ENCODE data around the gene EME1. TPM values are rescaled to one million over a fixed set of nuclear protein-coding genes. Genes with fewer than 3 reads are reported as not detected.
A peak's percentile ranks its signal among the peaks of the same experiment; 100 is the strongest.
"Not testable (repeated sequence)": the region's sequence is repeated elsewhere in the genome, so short reads cannot be mapped to it uniquely, and the experiment has no call there.

EME1 gene
- total RNA-seq, 4 donors from 2014 or later: 1.1 TPM; not detected in 3

DNA sequence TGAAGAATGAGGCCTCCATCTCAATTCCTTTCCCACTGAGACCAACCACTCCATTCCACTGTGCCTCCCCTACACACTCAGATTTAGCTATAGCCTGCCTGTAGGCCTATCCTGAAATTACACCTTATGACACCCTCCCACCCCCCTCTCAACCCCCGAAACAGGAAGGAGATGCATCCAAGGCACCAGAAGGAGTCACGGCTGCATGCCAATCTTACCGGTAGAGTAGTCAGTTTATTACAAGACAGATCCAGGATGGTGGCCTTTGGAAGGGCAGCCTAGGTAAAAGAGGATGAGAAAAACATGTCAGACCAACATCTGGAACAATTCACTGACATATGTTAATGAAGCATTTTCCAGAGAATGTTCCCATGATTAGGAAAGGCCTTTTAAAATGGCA, 21.7 kb downstream of the EME1 start:
- TF ChIP-seq, protein P1, sequence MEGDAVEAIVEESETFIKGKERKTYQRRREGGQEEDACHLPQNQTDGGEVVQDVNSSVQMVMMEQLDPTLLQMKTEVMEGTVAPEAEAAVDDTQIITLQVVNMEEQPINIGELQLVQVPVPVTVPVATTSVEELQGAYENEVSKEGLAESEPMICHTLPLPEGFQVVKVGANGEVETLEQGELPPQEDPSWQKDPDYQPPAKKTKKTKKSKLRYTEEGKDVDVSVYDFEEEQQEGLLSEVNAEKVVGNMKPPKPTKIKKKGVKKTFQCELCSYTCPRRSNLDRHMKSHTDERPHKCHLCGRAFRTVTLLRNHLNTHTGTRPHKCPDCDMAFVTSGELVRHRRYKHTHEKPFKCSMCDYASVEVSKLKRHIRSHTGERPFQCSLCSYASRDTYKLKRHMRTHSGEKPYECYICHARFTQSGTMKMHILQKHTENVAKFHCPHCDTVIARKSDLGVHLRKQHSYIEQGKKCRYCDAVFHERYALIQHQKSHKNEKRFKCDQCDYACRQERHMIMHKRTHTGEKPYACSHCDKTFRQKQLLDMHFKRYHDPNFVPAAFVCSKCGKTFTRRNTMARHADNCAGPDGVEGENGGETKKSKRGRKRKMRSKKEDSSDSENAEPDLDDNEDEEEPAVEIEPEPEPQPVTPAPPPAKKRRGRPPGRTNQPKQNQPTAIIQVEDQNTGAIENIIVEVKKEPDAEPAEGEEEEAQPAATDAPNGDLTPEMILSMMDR (IDR thresholded peaks at IDR 0.05): no peak
- no peak for ATAC-seq (ENCODE audit: low FRiP score)
- no peak for DNase-seq (ENCODE audit: low spot score)

DNA sequence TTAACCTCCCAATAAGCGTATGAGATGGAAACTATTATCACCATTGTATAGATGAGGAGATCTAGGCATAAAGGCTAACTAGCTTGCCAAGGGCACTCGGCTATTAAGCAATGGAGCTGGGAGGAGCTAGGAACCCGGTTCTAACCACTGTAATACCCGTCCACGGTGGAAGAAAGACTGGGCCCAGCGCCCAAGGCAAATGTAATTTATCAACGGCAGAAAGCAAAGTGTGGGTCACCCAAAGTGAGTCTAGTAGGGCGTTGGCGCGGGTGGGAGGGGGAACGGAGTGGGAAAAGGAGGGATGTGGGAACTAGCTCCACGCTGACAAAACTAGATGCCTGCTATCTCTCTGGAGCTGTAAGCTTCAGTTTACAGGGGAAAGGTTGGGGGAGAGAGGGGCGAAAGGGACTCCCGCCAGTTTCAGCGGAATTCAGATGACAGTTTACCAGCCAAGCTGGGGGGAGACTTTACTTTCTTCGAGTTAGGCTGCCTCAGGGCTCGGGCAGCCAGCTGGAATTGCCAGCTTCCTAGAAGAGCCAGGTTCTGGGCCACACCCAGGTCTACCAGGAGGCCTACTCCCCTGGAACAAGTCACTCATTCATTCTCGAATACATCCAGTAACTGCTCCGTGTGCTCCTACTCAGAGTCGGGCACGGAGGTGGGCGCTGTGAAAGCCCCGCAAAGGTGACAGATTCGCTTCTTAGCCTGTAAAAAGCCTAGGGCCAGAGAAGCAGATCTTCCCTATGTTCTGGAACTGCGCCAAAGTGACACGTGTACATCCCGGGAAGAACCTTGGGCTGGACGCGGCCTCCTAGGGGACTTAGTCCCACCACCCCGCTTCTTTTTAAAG, 23.5 kb downstream of the EME1 start:
- TF ChIP-seq, protein P1 (IDR thresholded peaks at IDR 0.05): no peak
- peak; percentile 36 for DNase-seq (ENCODE audit: low spot score)
- peak; percentile 80 for ATAC-seq (ENCODE audit: low FRiP score)

DNA sequence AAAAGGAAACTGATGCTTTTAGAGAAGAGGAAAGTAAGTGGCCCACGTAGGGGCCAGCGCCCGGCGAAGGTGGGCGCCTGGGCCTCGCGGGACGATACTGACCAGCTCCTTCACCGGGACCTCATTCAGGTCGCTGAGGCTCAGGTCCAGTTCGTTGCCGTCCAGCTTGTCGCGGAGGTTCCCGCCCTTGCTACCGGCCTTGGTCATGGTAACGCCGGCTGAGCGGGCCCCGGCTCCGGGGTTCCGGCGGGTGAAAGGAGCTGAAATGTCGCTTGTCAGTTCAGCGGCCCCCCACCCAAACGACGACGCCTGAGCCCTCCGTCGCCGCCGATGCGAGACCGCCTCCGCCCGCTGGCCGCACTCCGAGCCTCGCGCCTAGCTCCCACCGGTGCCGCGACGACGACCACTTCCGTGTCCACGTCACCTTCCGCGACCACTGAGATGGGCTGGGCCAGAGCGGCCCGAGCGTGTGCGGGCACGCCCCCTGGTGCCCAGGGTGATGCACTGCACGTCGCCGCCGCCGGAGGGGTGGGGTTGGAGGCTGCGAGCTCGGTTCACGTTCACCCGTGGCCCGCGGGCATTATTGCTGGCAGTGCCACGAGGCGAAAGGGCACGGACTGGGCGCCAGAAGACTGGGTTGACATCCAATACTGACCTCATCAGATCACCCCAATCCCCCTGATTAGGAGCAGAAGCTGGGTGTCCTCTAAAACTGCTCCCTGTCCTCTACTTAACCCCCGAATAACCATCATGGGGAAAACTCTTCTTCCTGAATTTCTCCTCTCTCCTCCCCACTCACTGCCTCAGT, 24.3 kb downstream of the EME1 start, which contains the start of gene LRRC59:
Gene LRRC59 (minus strand): TSS at position 413 of the 808 bp plus-strand sequence. CDS start 206 bp downstream, at position 207.
- DNase-seq (ENCODE audit: low spot score) (peak; percentile 81), ATAC-seq (ENCODE audit: low FRiP score) (peak; percentile 97)
- TF ChIP-seq, protein P1 (IDR thresholded peaks at IDR 0.05): peak in 2 of 3 donors; percentile 40 to 79

DNA sequence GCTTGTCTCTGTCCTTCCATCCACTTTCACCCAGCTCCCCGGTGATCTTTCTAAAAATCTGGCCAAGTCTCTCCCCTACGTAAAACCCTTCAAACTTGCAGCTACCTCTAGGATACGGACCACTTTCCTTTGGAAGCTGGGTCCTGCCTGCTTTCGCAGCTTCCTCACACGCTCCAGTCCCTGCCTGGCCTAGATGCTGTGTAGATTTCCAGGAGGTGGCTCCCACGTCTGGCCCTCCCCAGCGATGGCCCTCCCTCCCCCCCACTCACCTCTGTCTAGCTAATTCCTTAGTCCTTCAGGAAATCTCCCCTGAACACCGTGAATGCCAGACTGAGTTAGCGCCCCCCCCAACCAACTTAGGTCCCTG, 24.9 kb downstream of the EME1 start:
- DNase-seq (ENCODE audit: low spot score): no peak
- TF ChIP-seq, protein P1 (IDR thresholded peaks at IDR 0.05): no peak
- ATAC-seq (ENCODE audit: low FRiP score): no peak

DNA sequence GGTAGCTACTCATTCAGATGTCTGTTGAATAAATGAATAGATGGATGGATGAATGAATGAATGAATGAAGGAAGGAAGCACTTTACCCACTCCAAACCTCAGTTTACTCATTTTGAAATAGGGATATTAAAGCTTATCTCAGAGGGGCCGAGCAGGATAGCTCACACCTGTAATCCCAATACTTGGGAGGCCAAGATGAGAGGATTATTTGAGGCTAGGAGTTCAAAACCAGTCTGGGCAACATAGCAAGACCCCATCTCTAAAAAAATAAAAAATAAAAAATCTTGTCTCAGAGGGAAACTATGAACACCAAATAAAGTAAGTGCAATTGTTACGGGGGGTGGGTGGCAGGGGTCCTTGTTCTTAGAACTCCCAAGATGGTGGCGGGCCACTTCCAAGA, 25.6 kb downstream of the EME1 start:
- not testable (repeated sequence) for ATAC-seq (ENCODE audit: low FRiP score); DNase-seq (ENCODE audit: low spot score)

DNA sequence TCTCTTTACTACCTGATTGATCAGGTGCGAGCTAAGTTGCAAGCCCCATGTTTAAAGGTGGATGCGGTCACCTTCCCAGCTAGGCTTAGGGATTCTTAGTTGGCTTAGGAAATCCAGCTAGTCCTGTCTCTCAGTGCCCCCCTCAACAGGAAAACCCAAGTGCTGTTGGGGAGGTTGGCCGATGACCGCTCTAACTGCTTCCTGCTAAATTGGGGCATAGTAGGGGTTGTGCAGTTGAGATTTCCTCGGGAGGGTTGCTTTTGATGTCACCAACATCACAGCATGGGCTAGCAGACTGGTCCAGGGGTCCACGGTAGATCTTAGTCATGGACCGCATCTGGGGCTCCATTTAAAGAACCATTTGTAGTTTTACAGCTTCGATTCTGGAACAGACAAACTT, 26.6 kb downstream of the EME1 start:
- ATAC-seq (ENCODE audit: low FRiP score): not testable (repeated sequence)

DNA sequence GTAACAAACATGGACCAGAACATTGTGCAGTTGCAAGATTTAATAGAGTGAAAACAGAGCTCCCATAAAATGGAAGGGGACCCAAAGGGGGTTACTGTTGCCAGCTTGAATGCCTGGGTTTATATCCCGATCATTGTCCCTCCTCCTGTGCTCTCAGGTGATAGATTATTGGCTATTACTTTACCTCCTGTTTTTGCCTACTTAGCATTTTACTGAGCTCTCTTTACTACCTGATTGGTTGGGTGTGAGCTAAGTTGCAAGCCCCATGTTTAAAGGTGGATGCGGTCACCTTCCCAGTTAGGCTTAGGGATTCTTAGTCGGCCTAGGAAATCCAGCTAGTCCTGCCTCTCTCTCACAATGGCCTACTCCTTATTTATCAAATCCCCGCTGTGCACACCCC, 32.3 kb downstream of the EME1 start:
- not testable (repeated sequence) for DNase-seq (ENCODE audit: low spot score)

More for the DNA sequence above, 26.6 kb downstream of the EME1 start:
- not testable (repeated sequence) for DNase-seq (ENCODE audit: low spot score)

DNA sequence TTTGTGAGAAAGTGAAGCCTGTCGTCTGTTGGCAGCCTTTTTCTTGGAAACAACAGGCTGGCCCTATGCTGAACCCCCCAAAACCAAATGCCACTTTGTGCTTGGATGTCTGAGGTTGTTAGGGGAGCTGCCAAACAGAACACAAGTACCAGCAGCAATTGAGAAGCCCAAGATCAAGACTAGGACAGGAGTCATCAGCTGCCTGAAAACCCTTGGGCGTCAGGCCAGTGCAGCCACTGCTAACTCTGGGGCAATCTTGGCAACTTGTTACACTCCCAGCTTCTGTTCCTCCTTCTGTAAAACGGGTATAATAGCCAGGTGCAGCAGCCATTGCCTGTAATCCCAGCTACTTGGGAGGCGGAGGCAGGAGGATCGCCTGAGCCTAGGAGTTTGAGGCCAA, 33.5 kb downstream of the EME1 start:
- DNase-seq (ENCODE audit: low spot score) (no peak), ATAC-seq (ENCODE audit: low FRiP score) (no peak)
- TF ChIP-seq, protein P1 (IDR thresholded peaks at IDR 0.05): no peak

More for the DNA sequence above, 32.3 kb downstream of the EME1 start:
- not testable (repeated sequence) for ATAC-seq (ENCODE audit: low FRiP score)

All from omental fat pad (tissue), 4 donors.